Inflammatory macrophage treated with lipopolysaccharide for 4 hours (primary cell): Measurements from ENCODE around the gene ZNF480.
"Not testable (repeated sequence)": the region's sequence is repeated elsewhere in the genome, so short reads cannot be mapped to it uniquely, and the experiment has no call there.

Experiments used
- DNase-seq: peaks from one replicate; pipeline ENCODE4 v3.0.0-alpha.2; 2020

The ZNF480 gene

GRCh38 chr19:52339022-52339421, 42.1 kb downstream of the ZNF480 start:
- DNase-seq = not testable (repeated sequence)

GRCh38 chr19:52343548-52343947, 46.6 kb downstream of the ZNF480 start:
- DNase-seq = peak; percentile 14

- DNase-seq = no peak
These were observed 48.2 kb downstream of the ZNF480 start for GRCh38 chr19:52345162-52345561.

- no peak for DNase-seq
These were observed 54.5 kb downstream of the ZNF480 start for GRCh38 chr19:52351512-52351911.

- DNase-seq = no peak
These were observed 69.5 kb downstream of the ZNF480 start for GRCh38 chr19:52366414-52366824.

GRCh38 chr19:52369559-52370340, 72.8 kb downstream of the ZNF480 start, which contains the start of gene ZNF880:
TSS of gene ZNF880 (plus strand) at chr19:52369923. CDS start at chr19:52369966, 43 bp downstream.
- peak; percentile 91 for DNase-seq

- DNase-seq = no peak
These were observed 73.4 kb downstream of the ZNF480 start for GRCh38 chr19:52370341-52370710.
